HG02970 (cell line): Measurements from ENCODE around the gene ERC1.
A peak's percentile ranks its signal among the peaks of the same experiment; 100 is the strongest.
"Not testable (repeated sequence)": the region's sequence is repeated elsewhere in the genome, so short reads cannot be mapped to it uniquely, and the experiment has no call there.

Experiments used
- ATAC-seq: cut with Tn5 transposase; IDR thresholded peaks from one replicate; pipeline ENCODE4 v1.9.1; 2021; ENCODE audit warnings: mild to moderate bottlenecking, moderate library complexity, moderate number of reproducible peaks; ENCODE audit not compliant: unreplicated experiment, low FRiP score

The ERC1 gene

GRCh38 chr12:1174659-1175058, 183.6 kb downstream of the ERC1 start:
- ATAC-seq = no peak

- ATAC-seq = no peak
Measured at GRCh38 chr12:1176191-1176590, 185.2 kb downstream of the ERC1 start.

- no peak for ATAC-seq
Measured at GRCh38 chr12:1179128-1179527, 188.1 kb downstream of the ERC1 start.

- no peak for ATAC-seq
Measured at GRCh38 chr12:1182069-1182468, 191.0 kb downstream of the ERC1 start.

- ATAC-seq = no peak
Measured at GRCh38 chr12:1184402-1184801, 193.4 kb downstream of the ERC1 start.

- ATAC-seq = no peak
Measured at GRCh38 chr12:1185460-1186182, 194.6 kb downstream of the ERC1 start.

GRCh38 chr12:1186298-1186697, 195.3 kb downstream of the ERC1 start:
- no peak for ATAC-seq

- ATAC-seq = no peak
Measured at GRCh38 chr12:1188016-1188415, 197.0 kb downstream of the ERC1 start.

- no peak for ATAC-seq
Measured at GRCh38 chr12:1189163-1189562, 198.1 kb downstream of the ERC1 start.

- no peak for ATAC-seq
Measured at GRCh38 chr12:1195513-1195912, 204.5 kb downstream of the ERC1 start.

GRCh38 chr12:1197264-1198018, 206.4 kb downstream of the ERC1 start:
- ATAC-seq = no peak

GRCh38 chr12:1198854-1199253, 207.8 kb downstream of the ERC1 start:
- not testable (repeated sequence) for ATAC-seq

GRCh38 chr12:1199700-1200099, 208.7 kb downstream of the ERC1 start:
- ATAC-seq = no peak

GRCh38 chr12:1201030-1201429, 210.0 kb downstream of the ERC1 start:
- ATAC-seq = no peak

- ATAC-seq = no peak
Measured at GRCh38 chr12:1201886-1202285, 210.9 kb downstream of the ERC1 start.

- no peak for ATAC-seq
Measured at GRCh38 chr12:1203735-1204019, 212.7 kb downstream of the ERC1 start.

GRCh38 chr12:1204581-1205121, 213.6 kb downstream of the ERC1 start:
- ATAC-seq = peak; percentile 81

- ATAC-seq = no peak
Measured at GRCh38 chr12:1205512-1206060, 214.6 kb downstream of the ERC1 start.

- no peak for ATAC-seq
Measured at GRCh38 chr12:1206118-1206734, 215.2 kb downstream of the ERC1 start.

- no peak for ATAC-seq
Measured at GRCh38 chr12:1207276-1207675, 216.3 kb downstream of the ERC1 start.

GRCh38 chr12:1208719-1209118, 217.7 kb downstream of the ERC1 start:
- not testable (repeated sequence) for ATAC-seq
